SU-DHL-6 (cell line): ENCODE results near the gene ESRRB.

ENCODE experiments used
- CTCF ChIP-seq: fragments of 200-600 bp; sonication (generic); IDR thresholded peaks from one replicate; pipeline ENCODE4 v1.5.1; 2017; ENCODE audit warnings: antibody characterized with exemption, mild to moderate bottlenecking, low read length, moderate library complexity; ENCODE audit not compliant: insufficient read depth, poor library complexity, severe bottlenecking
- EZH2phosphoT487 ChIP-seq: fragments of 200-600 bp; sonication (generic), shearing (Covaris generic); conservative IDR thresholded peaks from 2 replicates; pipeline ENCODE4 v1.6.1; 2018; ENCODE audit warnings: mild to moderate bottlenecking, antibody characterized with exemption, low read length, moderate library complexity, mixed read lengths

GRCh38 chr14:76333664-76334063 lies 42.3 kb upstream of the ESRRB start:
- no peak for TF ChIP-seq CTCF
- no peak for TF ChIP-seq EZH2phosphoT487
